Hepatocyte (in vitro differentiated cells): Measurements from ENCODE around the gene VTN. TPM values are rescaled to one million over a fixed set of nuclear protein-coding genes. Genes with fewer than 3 reads are reported as not detected.
A peak's percentile ranks its signal among the peaks of the same experiment; 100 is the strongest.

Source experiments
- DNase-seq: peaks from one replicate; pipeline ENCODE4 v3.0.0-alpha.2; 2016; ENCODE audit warnings: low spot score
- H2AFZ ChIP-seq: fragments of 200-600 bp; sonication (generic); 2 replicates; pipeline ENCODE4 v1.6.0; 2016; ENCODE audit warnings: antibody characterized with exemption, mild to moderate bottlenecking
- H3K27ac ChIP-seq: fragments of 200-600 bp; sonication (generic); 2 replicates; pipeline ENCODE4 v1.5.1; 2016; ENCODE audit warnings: mild to moderate bottlenecking
- H3K27me3 ChIP-seq: fragments of 200-600 bp; sonication (generic); 2 replicates; pipeline ENCODE4 v1.6.1; 2016
- H3K36me3 ChIP-seq: fragments of 200-600 bp; sonication (generic); replicated peaks from 2 replicates; pipeline ENCODE4 v1.5.1; 2016; ENCODE audit warnings: low read depth; ENCODE audit not compliant: insufficient read depth
- H3K4me1 ChIP-seq: fragments of 200-600 bp; sonication (generic); 2 replicates; pipeline ENCODE4 v1.5.1; 2016; ENCODE audit warnings: mild to moderate bottlenecking, moderate library complexity; ENCODE audit not compliant: insufficient read depth
- H3K4me2 ChIP-seq: fragments of 200-600 bp; sonication (generic); 2 replicates; pipeline ENCODE4 v1.6.0; 2016
- H3K4me3 ChIP-seq: fragments of 200-600 bp; sonication (generic); 2 replicates; pipeline ENCODE4 v1.5.1; 2016; ENCODE audit warnings: mild to moderate bottlenecking
- H3K79me2 ChIP-seq: fragments of 200-600 bp; sonication (generic); 2 replicates; pipeline ENCODE4 v1.6.0; 2017; ENCODE audit warnings: mild to moderate bottlenecking
- H3K9me2 ChIP-seq: fragments of 200-600 bp; sonication (generic); replicated peaks from 2 replicates; pipeline ENCODE4 v1.6.0; 2017; ENCODE audit warnings: mild to moderate bottlenecking; ENCODE audit not compliant: insufficient read depth
- H3K9me3 ChIP-seq: fragments of 200-600 bp; sonication (generic); 2 replicates; pipeline ENCODE4 v1.5.1; 2016; ENCODE audit warnings: low read depth, mild to moderate bottlenecking
- H4K20me1 ChIP-seq: fragments of 200-600 bp; sonication (generic); 2 replicates; pipeline ENCODE4 v1.6.0; 2016; ENCODE audit warnings: mild to moderate bottlenecking; ENCODE audit not compliant: insufficient read depth, poor library complexity, severe bottlenecking
- EZH2 ChIP-seq: fragments of 200-600 bp; sonication (generic); IDR thresholded peaks from 2 replicates; pipeline ENCODE4 v1.6.1; 2016; ENCODE audit warnings: antibody characterized with exemption, mild to moderate bottlenecking, borderline replicate concordance
- EZH2phosphoT487 ChIP-seq: fragments of 200-600 bp; sonication (generic); IDR thresholded peaks from one replicate; pipeline ENCODE4 v1.6.1; 2018; ENCODE audit warnings: antibody characterized with exemption, mild to moderate bottlenecking, low read depth, moderate library complexity; ENCODE audit not compliant: unreplicated experiment, severe bottlenecking
- WGBS: methylation state at CpG from one replicate; pipeline ENCODE4 v1.1.6; 2016; ENCODE audit warnings: low lambda C conversion rate; ENCODE audit errors: missing lambda C conversion rate; 5-methylcytosine and 5-hydroxymethylcytosine counted together
- polyA plus RNA-seq: library from polyadenylated mRNA; unstranded; fragments of >200 nt; fragmentation: Nextera tagmentation; extraction: Ambion mirVana; gene quantifications from 2 replicates; pipeline ENCODE4 v1.2.1, GENCODE V29; 2016
- total RNA-seq: library from RNA; depleted of rRNA; stranded (reverse); fragments of >200 nt; gene quantifications from 2 replicates; pipeline ENCODE4 v1.2.3, GENCODE V29; 2014
- TF ChIP-seq, protein P1 (sequence below): fragments of 200-600 bp; sonication (generic); IDR thresholded peaks from 2 replicates; pipeline ENCODE4 v1.5.1; 2016; ENCODE audit warnings: antibody characterized with exemption, mild to moderate bottlenecking; ENCODE audit not compliant: poor library complexity

The VTN gene
- total and polyA plus RNA-seq, 2 experiments from 2014 or later: 763 to 1,128 TPM

DNA sequence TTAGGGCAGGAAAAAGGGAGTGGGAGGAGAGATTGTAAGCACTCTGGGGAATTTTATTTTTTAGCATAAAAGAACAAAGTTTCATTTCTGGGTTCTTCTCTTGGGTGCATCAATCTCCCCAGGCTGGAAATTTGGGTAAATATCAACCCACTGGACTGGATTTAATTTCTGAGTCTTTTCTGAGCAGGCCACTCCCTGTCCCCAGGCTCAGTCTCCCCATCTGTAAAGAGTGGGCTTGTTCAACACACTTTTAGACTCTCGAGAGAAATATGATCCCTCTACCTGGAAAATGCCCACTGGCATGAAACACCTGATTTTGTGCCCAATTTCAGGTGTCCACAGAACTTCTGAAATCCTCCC is 617 bp upstream of the VTN start:
- DNase-seq: no peak
- H4K20me1 ChIP-seq: peaks cover 13% of the 10 kb centered on the region
- TF ChIP-seq, protein P1, sequence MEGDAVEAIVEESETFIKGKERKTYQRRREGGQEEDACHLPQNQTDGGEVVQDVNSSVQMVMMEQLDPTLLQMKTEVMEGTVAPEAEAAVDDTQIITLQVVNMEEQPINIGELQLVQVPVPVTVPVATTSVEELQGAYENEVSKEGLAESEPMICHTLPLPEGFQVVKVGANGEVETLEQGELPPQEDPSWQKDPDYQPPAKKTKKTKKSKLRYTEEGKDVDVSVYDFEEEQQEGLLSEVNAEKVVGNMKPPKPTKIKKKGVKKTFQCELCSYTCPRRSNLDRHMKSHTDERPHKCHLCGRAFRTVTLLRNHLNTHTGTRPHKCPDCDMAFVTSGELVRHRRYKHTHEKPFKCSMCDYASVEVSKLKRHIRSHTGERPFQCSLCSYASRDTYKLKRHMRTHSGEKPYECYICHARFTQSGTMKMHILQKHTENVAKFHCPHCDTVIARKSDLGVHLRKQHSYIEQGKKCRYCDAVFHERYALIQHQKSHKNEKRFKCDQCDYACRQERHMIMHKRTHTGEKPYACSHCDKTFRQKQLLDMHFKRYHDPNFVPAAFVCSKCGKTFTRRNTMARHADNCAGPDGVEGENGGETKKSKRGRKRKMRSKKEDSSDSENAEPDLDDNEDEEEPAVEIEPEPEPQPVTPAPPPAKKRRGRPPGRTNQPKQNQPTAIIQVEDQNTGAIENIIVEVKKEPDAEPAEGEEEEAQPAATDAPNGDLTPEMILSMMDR: no peak
- TF ChIP-seq EZH2 (no peak), EZH2phosphoT487 (no peak)
- no peak overlapping the region for H2AFZ ChIP-seq
- H3K79me2 ChIP-seq: peaks cover 8% of the 10 kb centered on the region
- H3K4me3 ChIP-seq: no peak overlapping the region
- H3K36me3 ChIP-seq: no peaks in the 10 kb centered on the region
- peak overlapping the region; percentile 89 for H3K4me2 ChIP-seq
- peak overlapping the region; percentile 92 for H3K27ac ChIP-seq
- H3K9me3 ChIP-seq: no peaks in the 10 kb centered on the region
- H3K9me2 ChIP-seq: no peaks in the 10 kb centered on the region
- peaks cover 7% of the 10 kb centered on the region for H3K27me3 ChIP-seq
- H3K4me1 ChIP-seq: peaks cover 24% of the 10 kb centered on the region
- 40% methylated on average over 1 of the region's 1 CpG for WGBS

DNA sequence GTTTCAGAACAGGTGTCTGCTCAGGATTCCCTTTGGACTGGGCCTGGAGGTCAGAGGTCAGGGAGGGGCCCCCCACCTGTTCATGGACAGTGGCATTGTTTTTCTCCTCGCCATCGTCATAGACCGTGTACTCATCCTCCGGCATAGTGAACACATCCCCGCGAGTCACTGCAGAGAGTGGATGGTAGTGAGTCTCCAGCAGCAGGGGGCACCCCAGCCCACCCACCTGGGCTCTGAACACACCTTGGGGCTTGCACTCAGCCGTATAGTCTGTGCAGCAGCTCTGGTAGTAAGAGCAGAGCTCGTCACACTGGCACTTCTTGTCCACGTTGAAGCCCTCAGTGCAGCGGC is 448 bp downstream of the VTN start:
- no peaks in the 10 kb centered on the region for H3K9me2 ChIP-seq
- H3K27me3 ChIP-seq: peaks cover 7% of the 10 kb centered on the region
- TF ChIP-seq, protein P1: peak; percentile 13
- TF ChIP-seq EZH2: no peak
- no peak for TF ChIP-seq EZH2phosphoT487
- no peaks in the 10 kb centered on the region for H3K9me3 ChIP-seq
- peak overlapping the region; percentile 92 for H3K27ac ChIP-seq
- peak; percentile 49 for DNase-seq
- H3K4me3 ChIP-seq: no peak overlapping the region
- 56% methylated on average over 10 of the region's 10 CpGs for WGBS
- H3K36me3 ChIP-seq: no peaks in the 10 kb centered on the region
- peaks cover 24% of the 10 kb centered on the region for H3K4me1 ChIP-seq
- peaks cover 13% of the 10 kb centered on the region for H4K20me1 ChIP-seq
- H3K4me2 ChIP-seq: peak overlapping the region; percentile 89
- peaks cover 6% of the 10 kb centered on the region for H3K79me2 ChIP-seq
- H2AFZ ChIP-seq: no peak overlapping the region

DNA sequence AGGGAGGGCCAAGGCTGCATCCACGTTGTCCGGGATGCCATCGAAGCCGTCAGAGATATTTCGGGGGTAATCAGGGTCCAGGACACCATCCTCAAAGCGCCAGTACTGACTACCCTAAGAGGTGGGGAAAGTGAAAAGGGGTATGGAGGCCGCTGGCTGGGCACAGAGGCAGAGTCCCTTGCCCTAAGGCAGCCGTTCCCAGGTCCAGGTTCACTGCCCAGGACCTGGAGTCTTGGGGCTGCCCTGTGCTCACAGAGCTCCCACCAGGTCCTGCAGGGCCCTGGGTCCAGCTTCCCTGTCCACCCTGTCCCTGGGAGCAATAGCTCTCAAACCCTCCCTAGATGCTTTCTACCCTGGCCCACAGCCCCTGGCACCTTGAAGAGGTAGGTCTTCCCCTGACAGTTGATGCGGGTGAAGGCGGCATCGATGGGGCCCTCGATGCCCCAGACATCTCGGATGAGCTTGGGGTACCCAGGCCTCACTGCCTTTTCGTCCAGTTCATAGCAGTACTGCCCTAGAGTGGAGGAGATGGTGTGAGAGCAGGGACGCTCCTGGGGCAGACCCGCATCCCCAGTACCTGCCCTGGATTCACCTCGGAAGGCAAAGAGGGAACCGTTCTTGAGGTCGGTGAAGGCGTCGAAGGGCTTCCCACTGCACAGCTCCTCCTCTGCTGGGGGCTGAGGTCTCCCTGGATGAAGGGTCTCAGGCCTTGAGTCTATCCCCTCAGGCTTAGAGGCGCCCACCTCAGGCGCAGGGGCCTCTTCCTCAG is 1.0 kb downstream of the VTN start:
- DNase-seq: no peak
- 93% methylated on average over 23 of the region's 23 CpGs for WGBS
- no peak overlapping the region for H2AFZ ChIP-seq

More for the DNA sequence above, 1.0 kb downstream of the VTN start:
- H3K79me2 ChIP-seq: peaks cover 6% of the 10 kb centered on the region
- H3K4me3 ChIP-seq: no peak overlapping the region
- TF ChIP-seq, protein P1: no peak
- no peak for TF ChIP-seq EZH2
- TF ChIP-seq EZH2phosphoT487: no peak
- peak overlapping the region; percentile 89 for H3K4me2 ChIP-seq
- H4K20me1 ChIP-seq: peaks cover 13% of the 10 kb centered on the region
- peak overlapping the region; percentile 92 for H3K27ac ChIP-seq
- no peaks in the 10 kb centered on the region for H3K9me3 ChIP-seq
- H3K36me3 ChIP-seq: no peaks in the 10 kb centered on the region
- H3K9me2 ChIP-seq: no peaks in the 10 kb centered on the region
- H3K27me3 ChIP-seq: peaks cover 7% of the 10 kb centered on the region
- H3K4me1 ChIP-seq: peaks cover 24% of the 10 kb centered on the region
